ENCODE measurements around the gene AGAP3. TPM values are rescaled to one million over a fixed set of nuclear protein-coding genes. Genes with fewer than 3 reads are reported as not detected.

Gene AGAP3
- total RNA-seq, 1 experiment from 2014 or later, result 115 TPM

DNA sequence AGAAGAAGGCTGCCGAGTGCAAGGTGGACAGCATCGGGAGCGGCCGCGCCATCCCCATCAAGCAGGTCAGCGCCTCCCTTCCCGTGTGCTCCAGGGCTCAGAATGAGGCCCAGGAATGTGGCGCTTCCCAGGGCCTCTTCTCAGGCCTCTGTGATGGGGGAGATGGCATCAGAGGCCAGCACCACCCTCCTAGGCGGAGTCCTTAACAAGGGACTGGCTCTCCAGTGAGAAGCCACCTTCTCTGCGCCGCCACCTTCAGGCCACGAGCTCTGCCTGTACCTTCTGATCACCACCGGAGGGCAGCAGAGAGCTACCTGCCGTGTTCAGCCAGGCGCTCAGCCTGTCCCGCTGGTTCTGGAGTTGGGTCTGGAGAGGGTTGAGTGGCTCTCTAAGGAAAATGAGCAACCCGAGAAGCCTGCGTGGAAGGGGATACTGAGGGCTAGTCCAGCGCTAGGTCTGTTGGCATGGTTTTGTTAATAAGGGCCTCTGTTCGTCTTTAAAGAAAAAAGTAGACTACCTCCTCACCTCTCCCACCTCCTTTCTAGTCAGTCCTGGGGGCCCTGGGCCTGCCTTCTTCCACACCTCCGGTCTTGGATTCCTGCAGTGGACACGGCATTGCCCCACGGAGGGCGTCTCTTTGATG lies 37.7 kb downstream of the AGAP3 start:
- Histone ChIP-seq H3K27me3 (replicated peaks; ENCODE audit: insufficient read depth, low read depth, low read length, poor library complexity) (no peaks in the 10 kb centered on the region), H3K9me3 (ENCODE audit: low read depth, low read length, poor library complexity, severe bottlenecking) (no peaks in the 10 kb centered on the region), H3K27ac (ENCODE audit: low read depth, low read length, poor library complexity, severe bottlenecking) (no peak overlapping the region), H3K4me1 (ENCODE audit: insufficient read depth, low read length, poor library complexity, severe bottlenecking) (peaks cover 11% of the 10 kb centered on the region), H3K36me3 (ENCODE audit: insufficient read depth, low read length, poor library complexity, severe bottlenecking) (peaks cover 39% of the 10 kb centered on the region), H3K4me3 (ENCODE audit: low read depth, low read length, poor library complexity, severe bottlenecking) (no peak overlapping the region)
- CTCF ChIA-PET, result interaction anchor here (0.5 to 1.4 kb wide), 11 partner anchors 12 to 182 kb away, joined by 3 to 17 read pairs (median 3); partner anchors contain the start of gene ABCB8
- no peak for TF ChIP-seq EZH2 (IDR thresholded peaks at IDR 0.05; ENCODE audit: borderline replicate concordance, low read depth, low read length, poor library complexity, severe bottlenecking)
- TF ChIP-seq, protein P1, sequence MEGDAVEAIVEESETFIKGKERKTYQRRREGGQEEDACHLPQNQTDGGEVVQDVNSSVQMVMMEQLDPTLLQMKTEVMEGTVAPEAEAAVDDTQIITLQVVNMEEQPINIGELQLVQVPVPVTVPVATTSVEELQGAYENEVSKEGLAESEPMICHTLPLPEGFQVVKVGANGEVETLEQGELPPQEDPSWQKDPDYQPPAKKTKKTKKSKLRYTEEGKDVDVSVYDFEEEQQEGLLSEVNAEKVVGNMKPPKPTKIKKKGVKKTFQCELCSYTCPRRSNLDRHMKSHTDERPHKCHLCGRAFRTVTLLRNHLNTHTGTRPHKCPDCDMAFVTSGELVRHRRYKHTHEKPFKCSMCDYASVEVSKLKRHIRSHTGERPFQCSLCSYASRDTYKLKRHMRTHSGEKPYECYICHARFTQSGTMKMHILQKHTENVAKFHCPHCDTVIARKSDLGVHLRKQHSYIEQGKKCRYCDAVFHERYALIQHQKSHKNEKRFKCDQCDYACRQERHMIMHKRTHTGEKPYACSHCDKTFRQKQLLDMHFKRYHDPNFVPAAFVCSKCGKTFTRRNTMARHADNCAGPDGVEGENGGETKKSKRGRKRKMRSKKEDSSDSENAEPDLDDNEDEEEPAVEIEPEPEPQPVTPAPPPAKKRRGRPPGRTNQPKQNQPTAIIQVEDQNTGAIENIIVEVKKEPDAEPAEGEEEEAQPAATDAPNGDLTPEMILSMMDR (conservative IDR thresholded peaks at IDR 0.05; ENCODE audit: low read depth, low read length), result peak; percentile 99
- intact Hi-C loops (cut with micrococcal nuclease; ENCODE audit: unreplicated experiment), result loop anchor here (1.0 to 5.0 kb wide), 3 partner anchors 48 to 179 kb away; partner anchors contain the start of gene ABCF2
- POLR2A ChIA-PET (ENCODE audit: low non-redundant PET), result no interaction called here
- BruUV-seq (replicated peaks), result no TSS peak
- peak; percentile 85 for DNase-seq (ENCODE audit: low spot score)

DNA sequence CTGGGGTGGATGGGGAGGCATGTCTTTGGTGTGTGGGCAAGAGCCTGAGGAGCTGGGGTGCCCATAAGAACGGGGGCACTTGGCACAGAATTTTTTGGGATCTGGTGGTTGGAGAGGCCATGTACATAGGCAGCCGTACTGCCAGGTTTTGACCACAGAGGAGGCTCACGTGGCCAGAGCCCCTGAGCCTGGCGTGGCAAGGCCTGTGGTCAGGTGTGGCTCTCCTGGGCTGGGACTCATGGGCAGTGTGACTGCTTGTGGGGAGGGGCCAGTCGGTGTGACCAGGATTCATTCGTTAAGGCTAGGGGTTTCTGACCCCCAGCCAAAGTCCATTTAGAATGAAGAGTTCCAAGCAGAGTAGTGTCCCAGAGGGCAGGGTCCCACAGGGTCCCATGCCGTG lies 38.2 kb downstream of the AGAP3 start:
- Histone ChIP-seq H3K9me3 (ENCODE audit: low read depth, low read length, poor library complexity, severe bottlenecking) (no peaks in the 10 kb centered on the region), H3K4me1 (ENCODE audit: insufficient read depth, low read length, poor library complexity, severe bottlenecking) (peaks cover 11% of the 10 kb centered on the region), H3K27me3 (replicated peaks; ENCODE audit: insufficient read depth, low read depth, low read length, poor library complexity) (no peaks in the 10 kb centered on the region), H3K4me3 (ENCODE audit: low read depth, low read length, poor library complexity, severe bottlenecking) (no peak overlapping the region), H3K27ac (ENCODE audit: low read depth, low read length, poor library complexity, severe bottlenecking) (no peak overlapping the region), H3K36me3 (ENCODE audit: insufficient read depth, low read length, poor library complexity, severe bottlenecking) (peaks cover 38% of the 10 kb centered on the region)
- no peak for DNase-seq (ENCODE audit: low spot score)
- no TSS peak for BruUV-seq (replicated peaks)
- POLR2A ChIA-PET (ENCODE audit: low non-redundant PET), result no interaction called here
- CTCF ChIA-PET, result interaction anchor here (0.5 to 1.4 kb wide), 10 partner anchors 12 to 181 kb away, joined by 3 to 17 read pairs (median 4); partner anchors contain the start of gene ABCB8
- TF ChIP-seq, protein P1 (conservative IDR thresholded peaks at IDR 0.05; ENCODE audit: low read depth, low read length), result no peak
- no peak for TF ChIP-seq EZH2 (IDR thresholded peaks at IDR 0.05; ENCODE audit: borderline replicate concordance, low read depth, low read length, poor library complexity, severe bottlenecking)
- intact Hi-C loops (cut with micrococcal nuclease; ENCODE audit: unreplicated experiment), result loop anchor here (1.0 to 5.0 kb wide), 3 partner anchors 48 to 178 kb away; partner anchors contain the start of gene ABCF2

DNA sequence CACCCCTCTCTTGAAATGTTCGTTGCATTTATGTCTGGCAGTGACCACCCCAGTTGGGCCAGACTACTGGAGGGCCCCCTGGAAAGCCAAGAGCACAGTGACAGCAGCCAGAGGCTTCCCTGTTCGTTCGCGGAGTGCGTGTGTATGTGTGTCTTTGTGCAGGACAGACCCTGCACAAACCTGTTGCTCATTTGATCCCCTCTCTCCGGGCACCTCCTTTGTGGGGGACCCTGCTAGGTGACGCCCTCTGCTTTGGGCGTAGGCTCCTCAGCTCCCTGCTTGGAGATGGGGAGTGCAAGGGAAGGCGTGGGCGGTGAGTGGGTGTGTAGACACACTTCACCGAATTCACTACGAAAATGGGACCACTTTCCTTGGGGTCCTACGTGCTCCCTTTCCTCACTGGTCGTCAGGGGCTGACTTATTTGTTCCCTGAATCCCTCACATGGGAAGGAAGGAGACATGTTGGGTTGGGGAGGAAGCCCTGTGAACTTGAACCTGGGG lies 38.7 kb downstream of the AGAP3 start:
- Histone ChIP-seq H3K36me3 (ENCODE audit: insufficient read depth, low read length, poor library complexity, severe bottlenecking) (peaks cover 37% of the 10 kb centered on the region), H3K9me3 (ENCODE audit: low read depth, low read length, poor library complexity, severe bottlenecking) (no peaks in the 10 kb centered on the region), H3K27me3 (replicated peaks; ENCODE audit: insufficient read depth, low read depth, low read length, poor library complexity) (no peaks in the 10 kb centered on the region), H3K4me1 (ENCODE audit: insufficient read depth, low read length, poor library complexity, severe bottlenecking) (peaks cover 11% of the 10 kb centered on the region), H3K4me3 (ENCODE audit: low read depth, low read length, poor library complexity, severe bottlenecking) (peak overlapping the region; percentile 44), H3K27ac (ENCODE audit: low read depth, low read length, poor library complexity, severe bottlenecking) (no peak overlapping the region)
- no peak for DNase-seq (ENCODE audit: low spot score)
- CTCF ChIA-PET, result interaction anchor here (0.7 to 1.4 kb wide), 4 partner anchors 13 to 179 kb away, joined by 3 to 17 read pairs (median 5); no protein-coding TSS in a partner anchor
- TF ChIP-seq EZH2 (IDR thresholded peaks at IDR 0.05; ENCODE audit: borderline replicate concordance, low read depth, low read length, poor library complexity, severe bottlenecking), result no peak
- TF ChIP-seq, protein P1 (conservative IDR thresholded peaks at IDR 0.05; ENCODE audit: low read depth, low read length), result no peak
- POLR2A ChIA-PET (ENCODE audit: low non-redundant PET), result no interaction called here
- no TSS peak for BruUV-seq (replicated peaks)
- intact Hi-C loops (cut with micrococcal nuclease; ENCODE audit: unreplicated experiment), result loop anchor here (1.0 to 5.0 kb wide), 3 partner anchors 47 to 178 kb away; partner anchors contain the start of gene ABCF2
